ENCODE data around the gene DNAAF5.

Gene DNAAF5

GRCh38 chr7:818031-818699 lies 91.7 kb downstream of the DNAAF5 start:
- no peak for DNase-seq

- DNase-seq = no peak
Observed at GRCh38 chr7:820341-820740, 93.8 kb downstream of the DNAAF5 start.

- no peak for DNase-seq
Observed at GRCh38 chr7:821688-822087, 95.2 kb downstream of the DNAAF5 start.

- DNase-seq = no peak
Observed at GRCh38 chr7:822692-823276, 96.3 kb downstream of the DNAAF5 start.

- DNase-seq = peak; percentile 11
Observed at GRCh38 chr7:823649-824048, 97.2 kb downstream of the DNAAF5 start.

GRCh38 chr7:824081-824480 lies 97.6 kb downstream of the DNAAF5 start:
- DNase-seq = no peak

- no peak for DNase-seq
Observed at GRCh38 chr7:824664-825063, 98.2 kb downstream of the DNAAF5 start.

- DNase-seq = no peak
Observed at GRCh38 chr7:825386-825785, 98.9 kb downstream of the DNAAF5 start.

- DNase-seq = no peak
Observed at GRCh38 chr7:826230-826917, 99.9 kb downstream of the DNAAF5 start.

GRCh38 chr7:828793-829561 lies 102.5 kb downstream of the DNAAF5 start:
- no peak for DNase-seq

GRCh38 chr7:830069-830468 lies 103.6 kb downstream of the DNAAF5 start:
- DNase-seq = no peak

GRCh38 chr7:831596-832166 lies 105.2 kb downstream of the DNAAF5 start:
- no peak for DNase-seq

GRCh38 chr7:832167-832967 lies 105.9 kb downstream of the DNAAF5 start, which contains the start of gene SUN1:
Gene SUN1 (plus strand): TSS chr7:832476. CDS start chr7:832525, 49 bp downstream.
- peak; percentile 17 for DNase-seq

- DNase-seq = no peak
Observed at GRCh38 chr7:832968-833424, 106.5 kb downstream of the DNAAF5 start.

- DNase-seq = no peak
Observed at GRCh38 chr7:833601-834258, 107.2 kb downstream of the DNAAF5 start.

- DNase-seq = no peak
Observed at GRCh38 chr7:834277-834676, 107.8 kb downstream of the DNAAF5 start.

GRCh38 chr7:835021-835420 lies 108.5 kb downstream of the DNAAF5 start:
- DNase-seq = no peak

GRCh38 chr7:835485-836401 lies 109.2 kb downstream of the DNAAF5 start:
- no peak for DNase-seq

Measured in NCI-H2029 (cell line).